BLaER1 treated with 17β-estradiol and CSF1 and Interleukin-3, amounts not matched to agents 10 nM and 100 nM (cell line): ENCODE data around the gene SLC8A1.

Experiments
- H3K27ac ChIP-seq, 11 experiments: shearing (Covaris generic); formaldehyde crosslinking; 2 replicates each; pipeline ENCODE4 v1.8.1; 2022
- H3K27me3 ChIP-seq, 11 experiments: shearing (Covaris generic); formaldehyde crosslinking; 2 replicates each; pipeline ENCODE4 v1.8.1; 2022
- H3K36me3 ChIP-seq, 11 experiments: shearing (Covaris generic); formaldehyde crosslinking; 2 replicates each; pipeline ENCODE4 v1.8.1; 2022
- H3K4me1 ChIP-seq, 10 experiments: shearing (Covaris generic); formaldehyde crosslinking; 2 replicates each; pipeline ENCODE4 v1.8.1; 2022
- H3K4me2 ChIP-seq, 11 experiments: shearing (Covaris generic); formaldehyde crosslinking; 2 replicates each; pipeline ENCODE4 v1.8.1; 2022
- H3K4me3 ChIP-seq, 10 experiments: shearing (Covaris generic); formaldehyde crosslinking; 2 replicates each; pipeline ENCODE4 v1.8.1; 2022
- H3K9ac ChIP-seq, 11 experiments: shearing (Covaris generic); formaldehyde crosslinking; 2 replicates each; pipeline ENCODE4 v1.8.1; 2022
- H3K9me3 ChIP-seq, 11 experiments: shearing (Covaris generic); formaldehyde crosslinking; replicated peaks in 1 of 11; 2 replicates each; pipeline ENCODE4 v1.8.1; 2022
- H4K20me1 ChIP-seq, 11 experiments: shearing (Covaris generic); formaldehyde crosslinking; 2 replicates each; pipeline ENCODE4 v1.8.1; 2022
- Cebpa-rat ChIP-seq, 11 experiments: shearing (Covaris generic); IDR thresholded peaks; 2 replicates each; pipeline ENCODE4 v1.8.1; 2022

Gene SLC8A1

DNA sequence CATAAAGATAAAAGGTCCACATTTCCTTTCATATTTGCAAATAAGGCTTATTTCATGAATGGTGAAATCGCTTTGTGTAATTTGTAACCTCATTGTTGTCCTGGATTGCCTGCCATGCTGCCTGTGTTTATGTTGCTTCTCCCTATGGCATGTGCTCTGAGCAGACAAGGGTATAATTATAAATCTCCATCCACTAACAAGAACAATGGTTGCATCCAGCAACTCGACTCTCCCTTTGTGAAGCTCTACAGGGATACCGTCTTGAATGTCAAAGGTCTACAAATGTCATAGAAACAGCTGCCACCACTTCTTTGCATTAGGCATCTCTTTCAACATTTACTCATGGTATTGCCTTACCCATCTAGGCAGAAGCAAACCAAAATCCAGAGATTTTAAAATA, 209.6 kb downstream of the SLC8A1 start:
- Histone ChIP-seq H3K4me1 (peaks cover 0 to 68% (median 42%) of the 10 kb centered on the region in 10 experiments; a peak in 17 of 20 replicates), H3K4me2 (peak overlapping the region in 2 of 11 experiments; percentile 3 to 79; a peak in 2 of 22 replicates), H3K9me3 (peaks cover 10 to 21% (median 17%) of the 10 kb centered on the region in 11 experiments; a peak in 15 of 22 replicates), H3K9ac (no peak overlapping the region), H4K20me1 (no peaks in the 10 kb centered on the region), H3K27me3 (no peaks in the 10 kb centered on the region), H3K36me3 (peaks cover 0 to 9% (median 0%) of the 10 kb centered on the region in 11 experiments; a peak in 2 of 22 replicates), H3K27ac (peak overlapping the region in 1 of 11 experiments; percentile 7; a peak in 1 of 22 replicates), H3K4me3 (no peak overlapping the region)
- TF ChIP-seq Cebpa-rat (IDR thresholded peaks at IDR 0.05): no peak

DNA sequence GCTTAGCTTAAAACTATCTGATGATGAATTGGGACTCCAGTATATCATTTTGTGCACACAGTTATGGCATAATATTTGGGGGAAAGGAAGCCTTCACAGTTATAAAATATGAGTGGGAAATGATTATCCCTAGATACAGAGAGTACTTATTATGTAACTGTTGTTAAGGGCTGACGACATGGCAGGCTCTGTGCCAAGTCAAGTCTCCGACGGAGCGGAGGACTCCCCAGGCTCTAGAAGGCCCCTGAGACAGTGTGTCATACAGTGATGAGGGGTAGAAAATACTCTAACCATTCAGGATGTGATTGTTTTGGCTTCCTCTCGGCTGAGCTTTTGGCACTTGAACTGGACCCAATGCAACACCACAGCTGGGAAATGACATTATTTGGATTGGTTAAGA, 211.8 kb downstream of the SLC8A1 start:
- Histone ChIP-seq H3K27me3 (no peaks in the 10 kb centered on the region), H3K27ac (peak overlapping the region in 2 of 11 experiments; percentile 1 to 27; a peak in 2 of 22 replicates), H3K9me3 (peaks cover 10 to 21% (median 17%) of the 10 kb centered on the region in 11 experiments; a peak in 15 of 22 replicates), H3K4me3 (no peak overlapping the region), H3K36me3 (peaks cover 0 to 9% (median 0%) of the 10 kb centered on the region in 11 experiments; a peak in 2 of 22 replicates), H3K9ac (no peak overlapping the region), H3K4me2 (peak overlapping the region in 7 of 11 experiments; percentile 26 to 58 (median 52); a peak in 13 of 22 replicates), H3K4me1 (peaks cover 0 to 49% (median 35%) of the 10 kb centered on the region in 10 experiments; a peak in 17 of 20 replicates), H4K20me1 (no peaks in the 10 kb centered on the region)
- peak in 1 of 11 experiments; percentile 30; a peak in 1 of 22 replicates for TF ChIP-seq Cebpa-rat (IDR thresholded peaks at IDR 0.05)

DNA sequence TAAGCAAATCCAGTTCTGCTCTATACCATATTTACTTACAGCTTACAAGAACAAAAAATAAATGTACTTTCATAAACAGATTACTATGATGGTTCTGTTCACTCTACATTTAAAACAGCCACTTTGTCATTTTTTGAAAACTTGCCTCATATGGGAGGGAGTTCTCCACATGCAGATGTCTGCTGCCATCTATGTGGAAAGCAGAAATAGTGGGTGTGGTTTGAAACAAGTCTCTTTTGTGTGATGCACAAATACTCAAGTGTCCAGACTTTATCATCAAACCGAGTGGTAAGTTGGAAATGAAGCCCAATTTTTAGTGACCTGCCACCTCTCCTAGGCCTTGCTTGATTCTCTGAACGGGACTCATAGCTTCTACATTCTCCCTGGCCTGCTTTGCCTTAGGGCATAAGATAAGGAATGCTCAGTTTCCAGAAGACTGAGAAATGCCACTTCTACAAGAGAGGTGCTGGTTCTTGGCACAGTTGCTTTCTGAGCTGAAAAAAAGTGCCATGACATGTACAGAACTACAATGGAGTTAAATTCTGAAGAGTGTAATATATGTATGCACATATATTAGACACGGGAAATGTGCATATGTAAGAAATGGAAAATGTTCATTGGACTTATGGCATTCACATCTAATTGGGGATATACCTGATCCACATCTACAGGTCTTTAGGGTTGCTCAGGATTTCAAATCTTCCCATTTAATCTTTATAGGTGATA, 221.0 kb downstream of the SLC8A1 start:
- Histone ChIP-seq H3K27ac (no peak overlapping the region), H3K36me3 (no peaks in the 10 kb centered on the region), H3K27me3 (no peaks in the 10 kb centered on the region), H3K9me3 (peaks cover 0 to 3% (median 0%) of the 10 kb centered on the region in 11 experiments; a peak in 1 of 22 replicates), H3K4me1 (no peaks in the 10 kb centered on the region), H3K4me3 (no peak overlapping the region), H3K4me2 (no peak overlapping the region), H4K20me1 (no peaks in the 10 kb centered on the region), H3K9ac (no peak overlapping the region)
- no peak for TF ChIP-seq Cebpa-rat (IDR thresholded peaks at IDR 0.05)

DNA sequence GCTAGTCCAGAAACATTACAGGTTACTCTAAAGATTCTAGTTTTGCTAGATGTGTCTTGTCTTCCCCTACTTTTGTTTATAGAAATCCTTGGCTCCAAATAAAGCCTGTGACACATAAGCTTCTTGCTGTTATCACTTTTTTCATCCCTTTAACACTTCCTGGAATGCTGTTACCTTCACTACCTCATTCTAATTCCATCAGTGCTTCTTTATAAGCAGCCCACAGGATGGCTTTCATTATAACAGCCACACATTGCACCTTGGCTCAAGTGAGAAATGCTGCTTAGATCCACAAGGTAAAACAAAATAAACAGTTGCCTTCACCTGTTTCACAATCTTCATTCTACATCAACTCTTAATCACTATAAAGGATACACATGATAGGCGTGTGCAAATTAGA, 221.7 kb downstream of the SLC8A1 start:
- H4K20me1 ChIP-seq: no peaks in the 10 kb centered on the region
- no peak overlapping the region for H3K4me3 ChIP-seq
- TF ChIP-seq Cebpa-rat (IDR thresholded peaks at IDR 0.05): no peak
- H3K4me2 ChIP-seq: no peak overlapping the region
- no peak overlapping the region for H3K9ac ChIP-seq
- H3K27ac ChIP-seq: no peak overlapping the region
- no peaks in the 10 kb centered on the region for H3K4me1 ChIP-seq
- peaks cover 0 to 3% (median 0%) of the 10 kb centered on the region in 11 experiments; a peak in 1 of 22 replicates for H3K9me3 ChIP-seq
- H3K36me3 ChIP-seq: no peaks in the 10 kb centered on the region
- no peaks in the 10 kb centered on the region for H3K27me3 ChIP-seq

DNA sequence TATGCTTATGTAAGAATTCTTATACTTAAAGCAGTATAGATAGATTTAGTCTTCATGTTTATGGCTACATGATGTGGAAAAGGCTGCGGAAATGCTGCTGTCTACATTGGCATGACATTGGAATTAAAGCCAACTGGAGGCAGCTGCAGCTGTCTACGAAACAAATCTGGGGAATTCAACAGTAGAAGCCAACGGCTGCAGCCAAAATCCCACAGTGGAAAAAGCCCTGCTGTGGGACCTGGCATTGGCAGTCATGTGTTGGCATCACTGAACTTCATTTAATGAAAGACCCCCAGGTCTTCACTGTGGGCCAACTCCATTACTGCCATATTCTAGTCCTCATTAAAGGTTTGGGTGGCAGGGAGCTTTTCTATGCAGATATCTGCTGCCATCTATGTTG, 223.6 kb downstream of the SLC8A1 start:
- Histone ChIP-seq H3K9me3 (peaks cover 0 to 7% (median 1%) of the 10 kb centered on the region in 11 experiments; a peak in 13 of 22 replicates), H3K9ac (no peak overlapping the region), H3K27ac (no peak overlapping the region), H3K4me3 (no peak overlapping the region), H3K36me3 (no peaks in the 10 kb centered on the region; a peak in 1 of 22 replicates), H3K27me3 (no peaks in the 10 kb centered on the region), H3K4me1 (no peaks in the 10 kb centered on the region), H4K20me1 (no peaks in the 10 kb centered on the region), H3K4me2 (no peak overlapping the region)
- no peak for TF ChIP-seq Cebpa-rat (IDR thresholded peaks at IDR 0.05)

DNA sequence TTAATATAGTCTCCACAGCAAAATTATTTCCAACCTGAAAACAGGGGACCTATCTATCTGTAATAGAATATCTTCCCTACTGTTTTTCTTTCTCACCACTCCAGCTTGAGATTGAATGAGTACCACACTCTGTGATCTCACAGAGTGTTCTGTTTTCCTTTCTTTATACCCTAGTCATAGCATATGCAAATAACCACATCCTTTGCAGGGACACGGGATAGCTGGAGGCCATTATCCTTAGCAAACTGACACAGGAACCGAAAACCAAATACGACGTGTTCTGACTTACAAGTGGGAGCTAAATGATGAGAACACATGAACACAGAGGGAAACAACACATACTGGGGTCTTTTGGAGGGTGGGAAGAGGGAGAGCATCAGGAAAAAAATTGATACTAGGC, 224.7 kb downstream of the SLC8A1 start:
- no peak overlapping the region for H3K27ac ChIP-seq
- no peaks in the 10 kb centered on the region for H3K4me1 ChIP-seq
- TF ChIP-seq Cebpa-rat (IDR thresholded peaks at IDR 0.05): no peak
- H3K36me3 ChIP-seq: peaks cover 0 to 4% (median 0%) of the 10 kb centered on the region in 11 experiments; a peak in 2 of 22 replicates
- H3K9me3 ChIP-seq: peaks cover 3 to 18% (median 12%) of the 10 kb centered on the region in 11 experiments; a peak in 19 of 22 replicates
- no peak overlapping the region for H3K9ac ChIP-seq
- no peak overlapping the region for H3K4me2 ChIP-seq
- no peak overlapping the region for H3K4me3 ChIP-seq
- no peaks in the 10 kb centered on the region for H3K27me3 ChIP-seq
- H4K20me1 ChIP-seq: no peaks in the 10 kb centered on the region

DNA sequence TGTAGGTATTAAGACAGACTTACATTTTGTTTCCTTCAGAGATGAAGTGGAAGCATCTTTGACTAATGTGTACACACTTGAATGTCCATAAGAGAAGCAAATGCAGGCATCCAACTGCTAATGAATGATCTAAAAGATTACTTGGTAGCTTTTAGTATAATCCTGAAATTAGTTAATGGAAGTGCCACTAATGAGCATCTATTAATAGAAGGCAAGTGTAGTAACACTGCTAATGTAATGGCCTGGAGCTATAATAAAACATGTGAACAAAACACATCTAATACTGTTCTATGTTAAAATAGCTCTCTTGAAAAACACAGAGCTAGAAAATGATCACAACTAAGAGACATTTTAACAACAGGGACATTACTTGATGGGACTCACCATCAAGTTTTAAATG, 225.3 kb downstream of the SLC8A1 start:
- H3K27ac ChIP-seq: no peak overlapping the region
- no peaks in the 10 kb centered on the region for H4K20me1 ChIP-seq
- H3K27me3 ChIP-seq: no peaks in the 10 kb centered on the region
- no peak for TF ChIP-seq Cebpa-rat (IDR thresholded peaks at IDR 0.05)
- H3K4me2 ChIP-seq: no peak overlapping the region
- peaks cover 8 to 24% (median 17%) of the 10 kb centered on the region in 11 experiments; a peak in 20 of 22 replicates for H3K9me3 ChIP-seq
- no peak overlapping the region for H3K9ac ChIP-seq
- H3K36me3 ChIP-seq: peaks cover 0 to 4% (median 0%) of the 10 kb centered on the region in 11 experiments; a peak in 2 of 22 replicates
- no peak overlapping the region for H3K4me3 ChIP-seq
- H3K4me1 ChIP-seq: no peaks in the 10 kb centered on the region

DNA sequence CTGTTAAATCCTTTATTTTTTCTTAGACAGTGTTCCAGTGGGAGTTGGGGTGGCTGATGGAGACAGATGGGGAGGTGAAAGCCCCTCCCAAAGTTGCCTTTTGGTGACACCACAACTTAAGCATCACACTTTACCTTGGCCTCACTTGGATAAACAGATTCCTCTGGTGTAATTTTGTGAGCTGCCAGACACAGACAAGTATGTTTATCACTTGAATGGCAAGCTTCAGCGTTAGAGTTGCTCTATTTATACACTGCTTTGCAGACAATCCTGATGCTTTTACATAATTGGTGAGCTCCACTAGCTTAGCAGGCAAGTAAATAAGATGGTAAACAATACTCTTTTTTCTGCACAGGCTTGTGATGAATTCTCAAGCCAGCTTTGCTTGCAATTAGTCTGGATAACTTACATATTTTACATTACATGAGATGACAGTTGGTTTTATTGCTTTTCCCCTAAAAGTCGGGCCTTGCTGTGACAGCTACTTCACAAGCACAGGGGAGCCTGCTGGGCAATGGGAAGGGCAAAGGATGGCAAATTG, 226.2 kb downstream of the SLC8A1 start:
- Histone ChIP-seq H4K20me1 (no peaks in the 10 kb centered on the region), H3K27me3 (no peaks in the 10 kb centered on the region), H3K9me3 (peaks cover 8 to 26% (median 17%) of the 10 kb centered on the region in 11 experiments; a peak in 20 of 22 replicates), H3K4me3 (no peak overlapping the region), H3K4me2 (no peak overlapping the region), H3K9ac (no peak overlapping the region), H3K4me1 (peaks cover 0 to 1% (median 0%) of the 10 kb centered on the region in 10 experiments; a peak in 3 of 20 replicates), H3K27ac (no peak overlapping the region), H3K36me3 (peaks cover 0 to 4% (median 0%) of the 10 kb centered on the region in 11 experiments; a peak in 2 of 22 replicates)
- TF ChIP-seq Cebpa-rat (IDR thresholded peaks at IDR 0.05): no peak

DNA sequence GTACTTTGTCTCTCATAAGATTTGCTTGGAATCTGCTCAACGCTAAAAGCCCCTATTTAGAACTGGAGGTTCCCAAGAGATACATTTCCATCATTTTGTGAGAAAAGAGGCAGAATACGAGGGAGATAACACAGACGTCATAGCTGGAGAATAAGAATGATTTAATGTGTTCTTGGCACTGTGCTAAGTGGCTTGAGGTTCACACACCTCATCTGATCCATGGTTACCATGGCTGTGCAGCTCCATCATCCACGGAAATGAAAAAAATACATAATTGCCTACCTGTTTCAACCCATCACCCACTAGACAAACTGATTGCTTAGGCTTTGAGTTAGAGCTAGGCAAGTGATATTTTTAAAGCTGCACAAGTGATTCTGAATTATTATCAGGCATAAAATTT, 227.6 kb downstream of the SLC8A1 start:
- TF ChIP-seq Cebpa-rat (IDR thresholded peaks at IDR 0.05): no peak
- Histone ChIP-seq H3K9me3 (peaks cover 8 to 26% (median 17%) of the 10 kb centered on the region in 11 experiments; a peak in 20 of 22 replicates), H3K4me1 (peaks cover 0 to 10% (median 0%) of the 10 kb centered on the region in 10 experiments; a peak in 4 of 20 replicates), H3K9ac (no peak overlapping the region), H3K4me3 (no peak overlapping the region), H3K27me3 (no peaks in the 10 kb centered on the region), H4K20me1 (no peaks in the 10 kb centered on the region), H3K27ac (no peak overlapping the region), H3K4me2 (no peak overlapping the region), H3K36me3 (peaks cover 0 to 4% (median 0%) of the 10 kb centered on the region in 11 experiments; a peak in 2 of 22 replicates)
